ENCODE measurements around the gene FASTKD3. TPM values are rescaled to one million over a fixed set of nuclear protein-coding genes. Genes with fewer than 3 reads are reported as not detected.

The FASTKD3 gene
- total RNA-seq (11.3 TPM), polyA plus RNA-seq (ENCODE audit: insufficient read depth, low read depth, low replicate concordance) (15.3 TPM)
- long read RNA-seq, donor 1, partial matches to known transcripts, result 0 of 2 reads
- long read RNA-seq, donor 1, other reads (novel, unspliced or antisense), result 0 of 2 reads
- long read RNA-seq, donor 2, partial matches to known transcripts, result 0 of 3 reads
- long read RNA-seq, donor 2, other reads (novel, unspliced or antisense), result 0 of 3 reads
- long read RNA-seq, donor 3, partial matches to known transcripts, result 0 of 2 reads
- long read RNA-seq, donor 3, other reads (novel, unspliced or antisense), result 0 of 2 reads
- long read RNA-seq, donor 4, partial matches to known transcripts, result 5 of 7 reads
- long read RNA-seq, donor 4, other reads (novel, unspliced or antisense), result 0 of 7 reads
- long read RNA-seq, donor 5, partial matches to known transcripts, result 0 of 1 reads
- long read RNA-seq, donor 5, other reads (novel, unspliced or antisense), result 0 of 1 reads
- long read RNA-seq, donor 6, partial matches to known transcripts, result 0 of 6 reads
- long read RNA-seq, donor 6, other reads (novel, unspliced or antisense), result 0 of 6 reads
- long read RNA-seq, donor 7, partial matches to known transcripts, result 0 of 4 reads
- long read RNA-seq, donor 7, other reads (novel, unspliced or antisense), result 3 of 4 reads
- long read RNA-seq, donor 8, partial matches to known transcripts, result 0 of 3 reads
- long read RNA-seq, donor 8, other reads (novel, unspliced or antisense), result 0 of 3 reads
- long read RNA-seq, donor 9, partial matches to known transcripts, result 0 of 2 reads
- long read RNA-seq, donor 9, other reads (novel, unspliced or antisense), result 0 of 2 reads
- long read RNA-seq, donor 10, partial matches to known transcripts, result 6 of 7 reads
- long read RNA-seq, donor 10, other reads (novel, unspliced or antisense), result 0 of 7 reads

GRCh38 chr5:7868773-7869473, at the start of gene FASTKD3, which contains the start of gene MTRR:
Gene FASTKD3, minus strand, starts transcription at chr5:7869031. Its CDS starts 948 bp downstream, at chr5:7868083.
Gene MTRR, plus strand, starts transcription at chr5:7869148. Its CDS starts 1,647 bp downstream, at chr5:7870795.
- TF ChIP-seq CTCF (IDR thresholded peaks at IDR 0.05; ENCODE audit: borderline replicate concordance, extremely low read depth, insufficient read depth), result no peak
- peaks cover 0 to 15% (median 12%) of the 10 kb centered on the region in 3 donors for H3K4me1 ChIP-seq (ENCODE audit: control insufficient read depth in 2 of 3, insufficient read depth in 2 of 3, low read depth in 1 of 3, low read length in 3 of 3)
- H3K9me3 ChIP-seq (ENCODE audit: control insufficient read depth in 2 of 3, insufficient read depth in 1 of 3, low read length in 3 of 3), result no peaks in the 10 kb centered on the region
- H3K9ac ChIP-seq (ENCODE audit: low read length in 3 of 3), result peak within 1 kb of the TSS; percentile 67 to 87 (median 80)
- H3K27me3 ChIP-seq (ENCODE audit: control insufficient read depth, insufficient read depth, low read length), result no peaks in the 10 kb centered on the region
- DNase-seq (peak; percentile 94 to 97 (median 96)), FAIRE-seq (no peak)
- H3K4me3 ChIP-seq (ENCODE audit: low read length in 3 of 3), result peak within 1 kb of the TSS; percentile 78 to 96 (median 94)
- peaks cover 0 to 2% (median 0%) of the 10 kb centered on the region in 3 donors for H3K36me3 ChIP-seq (ENCODE audit: control insufficient read depth in 2 of 3, insufficient read depth in 3 of 3, low read length in 3 of 3)
- peak within 1 kb of the TSS; percentile 47 to 48 for H3K27ac ChIP-seq (ENCODE audit: low read depth in 2 of 2, low read length in 2 of 2)
- intact Hi-C loops (cut with DNase I), result no loop called here

GRCh38 chr5:7917130-7918123, 48.6 kb upstream of the FASTKD3 start:
- no peaks in the 10 kb centered on the region for H3K4me1 ChIP-seq (ENCODE audit: control insufficient read depth in 2 of 3, insufficient read depth in 2 of 3, low read depth in 1 of 3, low read length in 3 of 3)
- peaks cover 0 to under 1% (median 0%) of the 10 kb centered on the region in 3 donors for H3K9me3 ChIP-seq (ENCODE audit: control insufficient read depth in 2 of 3, insufficient read depth in 1 of 3, low read length in 3 of 3)
- H3K27ac ChIP-seq (ENCODE audit: low read depth in 2 of 2, low read length in 2 of 2), result no peak overlapping the region
- DNase-seq, result no peak
- intact Hi-C loops (cut with DNase I), result no loop called here
- FAIRE-seq, result no peak
- no peaks in the 10 kb centered on the region for H3K36me3 ChIP-seq (ENCODE audit: control insufficient read depth in 2 of 3, insufficient read depth in 3 of 3, low read length in 3 of 3)
- no peak overlapping the region for H3K9ac ChIP-seq (ENCODE audit: low read length in 3 of 3)
- H3K27me3 ChIP-seq (ENCODE audit: control insufficient read depth, insufficient read depth, low read length), result no peaks in the 10 kb centered on the region
- H3K4me3 ChIP-seq (ENCODE audit: low read length in 3 of 3), result no peak overlapping the region
- no peak for TF ChIP-seq CTCF (IDR thresholded peaks at IDR 0.05; ENCODE audit: borderline replicate concordance, extremely low read depth, insufficient read depth)
